ENCODE results near the gene SEMA4G. TPM values are rescaled to one million over a fixed set of nuclear protein-coding genes. Genes with fewer than 3 reads are reported as not detected.

Gene SEMA4G
- total and polyA plus RNA-seq, 2 of the 13 experiments (the other 11 are each of a cell fraction or from before 2014, with no cell fraction given), result 46.2 to 207 TPM

DNA sequence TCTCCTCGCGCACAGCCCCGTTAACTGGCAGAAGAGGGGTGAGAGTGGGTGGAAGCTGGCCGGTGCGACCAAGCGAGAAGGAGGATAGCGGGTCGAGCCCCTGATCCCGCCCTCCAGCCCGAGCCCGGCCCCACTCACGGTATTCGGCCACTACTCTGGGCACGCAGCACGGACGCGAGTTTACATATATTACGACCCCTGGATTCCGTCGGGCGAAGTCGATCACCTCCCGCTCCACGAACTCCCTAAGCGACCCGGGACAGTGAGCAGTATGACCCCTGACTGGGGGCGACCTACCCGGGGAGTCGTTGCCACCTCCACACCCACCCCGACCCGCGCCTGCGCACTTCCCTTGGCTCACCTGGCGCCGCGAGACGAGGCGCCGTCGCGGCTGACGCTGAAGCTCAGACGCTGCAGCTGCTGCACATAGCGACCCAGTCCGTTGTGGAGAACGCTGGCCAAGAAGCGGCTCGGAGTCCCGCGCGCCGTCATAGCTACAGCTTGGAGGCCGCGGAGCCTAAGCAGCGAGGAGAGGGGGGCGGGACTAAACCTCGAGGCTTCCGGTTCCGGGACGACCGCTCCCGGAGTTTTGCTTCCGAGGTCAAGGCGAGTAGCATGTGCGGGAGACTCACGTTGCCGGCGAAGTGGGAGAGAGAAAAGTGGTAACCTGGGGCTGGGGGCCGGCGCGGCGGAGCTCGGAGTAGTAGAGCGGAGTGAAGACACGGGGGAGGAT is 17.8 kb downstream of the SEMA4G start, which contains the start of the genes MRPL43 and TWNK (continued):
- peak; percentile 93 for TF ChIP-seq ZFX (CRISPR knock-in tag; IDR thresholded peaks at IDR 0.05; ENCODE audit: low read depth)
- TF ChIP-seq ZNF543 (CRISPR knock-in tag; IDR thresholded peaks at IDR 0.05), result peak; percentile 49; the same call in 1 of the 2 replicates
- TF ChIP-seq ARHGAP35 (CRISPR knock-in tag; IDR thresholded peaks at IDR 0.05; ENCODE audit: borderline replicate concordance), result peak; percentile 62; the same call in 1 of the 2 replicates
- no peak for TF ChIP-seq NONO (IDR thresholded peaks at IDR 0.05)
- TF ChIP-seq NONO (CRISPR knock-in tag; conservative IDR thresholded peaks at IDR 0.05), result peak; percentile 88
- TF ChIP-seq, protein P1, sequence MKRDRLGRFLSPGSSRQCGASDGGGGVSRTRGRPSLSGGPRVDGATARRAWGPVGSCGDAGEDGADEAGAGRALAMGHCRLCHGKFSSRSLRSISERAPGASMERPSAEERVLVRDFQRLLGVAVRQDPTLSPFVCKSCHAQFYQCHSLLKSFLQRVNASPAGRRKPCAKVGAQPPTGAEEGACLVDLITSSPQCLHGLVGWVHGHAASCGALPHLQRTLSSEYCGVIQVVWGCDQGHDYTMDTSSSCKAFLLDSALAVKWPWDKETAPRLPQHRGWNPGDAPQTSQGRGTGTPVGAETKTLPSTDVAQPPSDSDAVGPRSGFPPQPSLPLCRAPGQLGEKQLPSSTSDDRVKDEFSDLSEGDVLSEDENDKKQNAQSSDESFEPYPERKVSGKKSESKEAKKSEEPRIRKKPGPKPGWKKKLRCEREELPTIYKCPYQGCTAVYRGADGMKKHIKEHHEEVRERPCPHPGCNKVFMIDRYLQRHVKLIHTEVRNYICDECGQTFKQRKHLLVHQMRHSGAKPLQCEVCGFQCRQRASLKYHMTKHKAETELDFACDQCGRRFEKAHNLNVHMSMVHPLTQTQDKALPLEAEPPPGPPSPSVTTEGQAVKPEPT (CRISPR knock-in tag; IDR thresholded peaks at IDR 0.05; ENCODE audit: low read depth), result no peak
- TF ChIP-seq GZF1 (CRISPR knock-in tag; IDR thresholded peaks at IDR 0.05), result 0 out of 2 replicates have a peak, but pooled peaks have one; percentile 47
- no peak; the same call in 1 of the 2 replicates for TF ChIP-seq HNRNPL (IDR thresholded peaks at IDR 0.05; ENCODE audit: low read depth, low read length)
- TF ChIP-seq RELA (CRISPR knock-in tag; IDR thresholded peaks at IDR 0.05), result no peak
- no peak for TF ChIP-seq ZNF33A (CRISPR knock-in tag; IDR thresholded peaks at IDR 0.05; ENCODE audit: borderline replicate concordance)
- TF ChIP-seq, protein P2, sequence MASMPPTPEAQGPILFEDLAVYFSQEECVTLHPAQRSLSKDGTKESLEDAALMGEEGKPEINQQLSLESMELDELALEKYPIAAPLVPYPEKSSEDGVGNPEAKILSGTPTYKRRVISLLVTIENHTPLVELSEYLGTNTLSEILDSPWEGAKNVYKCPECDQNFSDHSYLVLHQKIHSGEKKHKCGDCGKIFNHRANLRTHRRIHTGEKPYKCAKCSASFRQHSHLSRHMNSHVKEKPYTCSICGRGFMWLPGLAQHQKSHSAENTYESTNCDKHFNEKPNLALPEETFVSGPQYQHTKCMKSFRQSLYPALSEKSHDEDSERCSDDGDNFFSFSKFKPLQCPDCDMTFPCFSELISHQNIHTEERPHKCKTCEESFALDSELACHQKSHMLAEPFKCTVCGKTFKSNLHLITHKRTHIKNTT (CRISPR knock-in tag; IDR thresholded peaks at IDR 0.05), result no peak
- peak; percentile 51; the same call in 1 of the 2 replicates for TF ChIP-seq BRD4 (CRISPR knock-in tag; IDR thresholded peaks at IDR 0.05)
- peak; percentile 88; the same call in 1 of the 2 replicates for TF ChIP-seq ZNF891 (CRISPR knock-in tag; IDR thresholded peaks at IDR 0.05)
- TF ChIP-seq, protein P3, sequence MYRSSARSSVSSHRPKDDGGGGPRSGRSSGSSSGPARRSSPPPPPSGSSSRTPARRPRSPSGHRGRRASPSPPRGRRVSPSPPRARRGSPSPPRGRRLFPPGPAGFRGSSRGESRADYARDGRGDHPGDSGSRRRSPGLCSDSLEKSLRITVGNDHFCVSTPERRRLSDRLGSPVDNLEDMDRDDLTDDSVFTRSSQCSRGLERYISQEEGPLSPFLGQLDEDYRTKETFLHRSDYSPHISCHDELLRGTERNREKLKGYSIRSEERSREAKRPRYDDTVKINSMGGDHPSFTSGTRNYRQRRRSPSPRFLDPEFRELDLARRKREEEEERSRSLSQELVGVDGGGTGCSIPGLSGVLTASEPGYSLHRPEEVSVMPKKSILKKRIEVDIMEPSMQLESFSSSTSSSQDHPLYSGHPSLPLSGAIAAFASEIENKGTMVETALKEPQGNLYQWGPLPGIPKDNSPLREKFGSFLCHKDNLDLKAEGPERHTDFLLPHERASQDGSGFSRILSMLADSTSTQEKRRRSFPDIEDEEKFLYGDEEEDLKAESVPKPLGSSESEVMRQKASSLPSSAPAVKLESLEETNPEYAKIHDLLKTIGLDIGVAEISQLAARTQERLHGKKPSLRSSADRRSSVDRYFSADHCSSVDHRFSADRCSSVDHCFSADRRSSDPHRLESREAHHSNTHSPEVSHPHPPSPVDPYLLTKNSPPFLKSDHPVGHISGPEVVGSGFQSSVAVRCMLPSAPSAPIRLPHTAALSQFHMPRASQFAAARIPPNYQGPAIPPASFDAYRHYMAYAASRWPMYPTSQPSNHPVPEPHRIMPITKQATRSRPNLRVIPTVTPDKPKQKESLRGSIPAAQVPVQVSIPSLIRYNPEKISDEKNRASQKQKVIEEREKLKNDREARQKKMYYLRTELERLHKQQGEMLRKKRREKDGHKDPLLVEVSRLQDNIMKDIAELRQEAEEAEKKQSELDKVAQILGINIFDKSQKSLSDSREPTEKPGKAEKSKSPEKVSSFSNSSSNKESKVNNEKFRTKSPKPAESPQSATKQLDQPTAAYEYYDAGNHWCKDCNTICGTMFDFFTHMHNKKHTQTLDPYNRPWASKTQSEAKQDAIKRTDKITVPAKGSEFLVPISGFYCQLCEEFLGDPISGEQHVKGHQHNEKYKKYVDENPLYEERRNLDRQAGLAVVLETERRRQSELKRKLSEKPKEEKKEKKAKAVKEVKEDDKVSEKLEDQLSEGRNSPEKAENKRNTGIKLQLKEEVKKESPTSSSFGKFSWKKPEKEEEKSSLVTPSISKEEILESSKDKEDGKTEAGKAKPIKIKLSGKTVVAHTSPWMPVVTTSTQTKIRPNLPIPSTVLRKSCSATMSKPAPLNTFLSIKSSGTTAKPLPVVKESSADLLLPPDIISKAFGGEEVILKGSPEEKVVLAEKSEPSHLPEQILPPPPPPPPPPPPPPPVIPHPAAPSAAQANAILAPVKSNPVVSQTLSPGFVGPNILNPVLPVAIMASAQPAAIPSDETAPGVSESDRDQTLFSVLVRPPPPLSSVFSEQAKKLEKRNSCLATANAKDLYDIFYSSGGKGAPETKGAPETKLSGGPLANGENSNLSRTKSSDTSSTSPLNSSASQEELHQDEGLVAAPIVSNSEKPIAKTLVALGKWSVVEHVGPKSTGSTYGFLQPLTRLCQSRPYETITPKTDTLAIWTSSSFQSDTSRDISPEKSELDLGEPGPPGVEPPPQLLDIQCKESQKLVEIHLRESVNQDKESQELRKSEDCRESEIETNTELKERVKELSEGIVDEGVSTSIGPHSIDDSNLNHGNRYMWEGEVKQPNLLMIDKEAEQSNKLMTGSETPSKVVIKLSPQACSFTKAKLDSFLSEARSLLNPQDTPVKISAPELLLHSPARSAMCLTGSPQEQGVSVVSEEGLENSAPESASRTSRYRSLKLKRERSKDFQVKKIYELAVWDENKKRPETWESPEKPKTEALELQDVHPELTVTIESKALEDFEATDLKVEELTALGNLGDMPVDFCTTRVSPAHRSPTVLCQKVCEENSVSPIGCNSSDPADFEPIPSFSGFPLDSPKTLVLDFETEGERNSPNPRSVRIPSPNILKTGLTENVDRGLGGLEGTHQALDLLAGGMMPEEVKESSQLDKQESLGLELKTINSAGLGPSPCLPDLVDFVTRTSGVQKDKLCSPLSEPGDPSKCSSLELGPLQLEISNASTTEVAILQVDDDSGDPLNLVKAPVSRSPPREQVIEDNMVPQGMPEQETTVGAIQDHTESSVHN (CRISPR knock-in tag; IDR thresholded peaks at IDR 0.05), result peak; percentile 35; the same call in 1 of the 2 replicates
